Type B pancreatic cell (in vitro differentiated cells): Measurements from ENCODE around the gene DFFA. TPM values are rescaled to one million over a fixed set of nuclear protein-coding genes. Genes with fewer than 3 reads are reported as not detected.
A peak's percentile ranks its signal among the peaks of the same experiment; 100 is the strongest.

Experiments used
- DNase-seq: peaks from one replicate; pipeline ENCODE4 v3.0.0; 2021; ENCODE audit warnings: mixed read lengths; ENCODE audit not compliant: unreplicated experiment; ENCODE audit errors: extremely low spot score
- H3K27ac Mint-ChIP-seq: 2 replicates; pipeline ENCODE4 v1.8.0; 2021; ENCODE audit warnings: mild to moderate bottlenecking, mixed read lengths
- H3K27me3 Mint-ChIP-seq: 2 replicates; pipeline ENCODE4 v1.8.0; 2021; ENCODE audit warnings: mixed read lengths
- H3K36me3 Mint-ChIP-seq: 2 replicates; pipeline ENCODE4 v1.8.0; 2021; ENCODE audit warnings: mixed read lengths
- H3K4me1 Mint-ChIP-seq: one replicate; pipeline ENCODE4 v1.8.0; 2021; ENCODE audit warnings: mixed read lengths; ENCODE audit not compliant: unreplicated experiment
- H3K4me3 Mint-ChIP-seq: 2 replicates; pipeline ENCODE4 v1.8.0; 2021; ENCODE audit warnings: mild to moderate bottlenecking, mixed read lengths
- H3K9me3 Mint-ChIP-seq: 2 replicates; pipeline ENCODE4 v1.8.0; 2021; ENCODE audit warnings: mixed read lengths
- CTCF ChIP-seq: fragments of 200-600 bp; sonication (generic); conservative IDR thresholded peaks from 2 replicates; pipeline ENCODE4 v1.5.0; 2021; ENCODE audit warnings: antibody characterized with exemption, mild to moderate bottlenecking
- total RNA-seq: library from RNA; stranded (reverse); gene quantifications from 2 replicates; pipeline ENCODE4 v1.2.1, GENCODE V29; 2021; ENCODE audit warnings: low replicate concordance

DFFA gene
- total RNA-seq, 1 donor from 2014 or later, result 52.8 TPM

GRCh38 chr1:10497109-10497508 is 24.8 kb upstream of the DFFA start:
- Mint-ChIP-seq H3K4me3 (no peak overlapping the region), H3K36me3 (no peaks in the 10 kb centered on the region), H3K27ac (no peak overlapping the region), H3K9me3 (no peaks in the 10 kb centered on the region), H3K27me3 (no peaks in the 10 kb centered on the region), H3K4me1 (peaks cover 22% of the 10 kb centered on the region)
- TF ChIP-seq CTCF, result no peak
- DNase-seq, result no peak

DNA sequence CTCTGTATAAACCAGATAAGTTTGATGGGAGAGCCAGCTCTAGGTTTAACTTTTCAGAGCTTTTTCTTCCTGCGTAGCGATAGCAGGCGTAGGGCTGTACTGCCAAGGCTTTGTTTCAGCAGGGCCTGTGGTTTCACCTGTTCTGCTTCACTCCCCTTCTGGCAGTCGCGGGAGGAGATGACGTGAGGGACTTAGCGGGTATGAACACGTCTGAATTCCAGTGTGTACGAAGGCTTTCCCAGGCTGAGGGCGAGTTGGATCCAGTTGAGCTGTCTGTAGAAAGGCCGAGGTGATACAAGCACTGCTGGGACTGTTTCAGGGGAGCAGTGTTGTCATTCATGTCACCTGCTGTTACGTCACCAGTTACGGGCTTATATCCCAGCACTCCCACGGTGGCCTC is 23.6 kb upstream of the DFFA start:
- TF ChIP-seq CTCF, result no peak
- Mint-ChIP-seq H3K27ac (peak overlapping the region; percentile 91), H3K4me3 (no peak overlapping the region), H3K4me1 (peaks cover 19% of the 10 kb centered on the region), H3K27me3 (no peaks in the 10 kb centered on the region), H3K36me3 (no peaks in the 10 kb centered on the region), H3K9me3 (no peaks in the 10 kb centered on the region)
- DNase-seq, result no peak

DNA sequence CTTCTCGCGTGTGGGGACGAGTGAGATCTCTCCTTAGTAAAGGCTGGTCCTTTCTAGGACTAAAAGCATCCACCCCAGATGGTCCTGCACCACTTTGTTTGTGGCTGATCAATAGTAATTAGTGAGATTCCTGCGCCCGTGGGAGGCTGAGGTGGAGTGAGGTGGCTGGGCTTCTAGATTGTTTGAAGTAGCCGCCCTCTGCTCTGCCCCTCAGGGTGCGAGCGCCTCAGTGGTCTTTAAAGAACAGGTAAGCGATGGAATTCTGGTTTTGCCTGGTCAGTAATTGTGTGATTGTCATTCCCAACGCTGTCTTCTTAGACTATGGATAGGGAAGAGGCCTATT is 23.1 kb upstream of the DFFA start:
- DNase-seq, result no peak
- Mint-ChIP-seq H3K27ac (peak overlapping the region; percentile 91), H3K9me3 (no peaks in the 10 kb centered on the region), H3K27me3 (no peaks in the 10 kb centered on the region), H3K36me3 (no peaks in the 10 kb centered on the region), H3K4me1 (peaks cover 19% of the 10 kb centered on the region), H3K4me3 (peak overlapping the region; percentile 66)
- TF ChIP-seq CTCF, result no peak

DNA sequence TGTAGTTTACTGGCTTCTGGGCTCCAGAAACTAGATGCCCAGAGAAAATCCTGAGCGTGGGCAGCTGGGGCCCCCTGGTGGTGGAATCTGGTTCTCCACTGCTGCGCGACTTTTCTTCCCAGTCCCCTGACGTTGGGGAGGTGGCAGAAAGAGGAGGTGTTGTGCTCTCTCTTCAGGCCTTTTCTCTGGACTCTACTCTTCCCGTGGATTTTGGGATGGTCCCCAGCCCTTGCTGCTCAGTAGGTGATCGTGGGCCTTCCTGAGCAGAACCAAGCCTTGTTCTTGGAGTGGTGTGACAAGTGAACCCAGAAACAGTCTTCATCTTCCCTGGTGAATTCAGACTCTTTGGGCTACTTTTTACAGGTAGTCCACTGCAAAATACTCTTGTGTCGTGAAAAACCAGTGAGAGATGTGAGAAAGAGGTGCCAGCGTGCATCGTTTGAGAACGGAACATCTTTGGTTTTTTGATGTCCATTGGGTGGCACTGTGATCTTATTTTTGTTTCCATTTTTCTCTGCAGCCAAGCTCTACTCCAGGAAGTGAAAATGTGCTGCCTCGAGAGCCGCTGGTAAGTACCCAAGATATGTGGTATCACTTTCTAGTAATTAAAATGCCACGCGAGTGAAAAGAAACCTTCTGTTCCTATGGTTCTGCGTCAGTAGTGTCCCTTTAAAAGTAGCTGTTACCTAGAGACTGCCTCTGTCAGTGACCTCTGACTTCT is 22.6 kb upstream of the DFFA start:
- H3K9me3 Mint-ChIP-seq, result no peaks in the 10 kb centered on the region
- peak; percentile 99 for TF ChIP-seq CTCF
- no peaks in the 10 kb centered on the region for H3K27me3 Mint-ChIP-seq
- peak; percentile 84 for DNase-seq
- H3K4me3 Mint-ChIP-seq, result peak overlapping the region; percentile 66
- peak overlapping the region; percentile 91 for H3K27ac Mint-ChIP-seq
- H3K36me3 Mint-ChIP-seq, result no peaks in the 10 kb centered on the region
- H3K4me1 Mint-ChIP-seq, result peaks cover 24% of the 10 kb centered on the region

DNA sequence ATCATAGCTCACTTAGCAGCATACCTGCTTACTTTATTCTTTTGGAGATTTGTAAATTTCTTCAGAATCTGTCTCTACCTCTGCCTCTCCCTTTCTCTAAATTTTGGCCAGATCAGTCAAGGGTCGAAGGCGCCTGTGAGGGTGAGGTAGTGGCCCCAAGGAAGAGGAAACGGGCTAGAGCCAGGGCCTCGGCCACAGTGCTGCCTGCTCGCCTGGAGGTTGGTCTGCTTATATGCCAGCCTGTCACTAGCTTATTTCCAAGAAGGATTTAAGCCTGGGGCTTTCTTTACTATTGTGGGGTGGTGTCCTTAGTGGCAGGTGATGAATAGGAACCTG is 22.1 kb upstream of the DFFA start:
- Mint-ChIP-seq H3K36me3 (peaks cover under 1% of the 10 kb centered on the region), H3K27me3 (no peaks in the 10 kb centered on the region), H3K9me3 (no peaks in the 10 kb centered on the region), H3K4me3 (no peak overlapping the region), H3K4me1 (peaks cover 29% of the 10 kb centered on the region), H3K27ac (peak overlapping the region; percentile 91)
- DNase-seq, result no peak
- TF ChIP-seq CTCF, result no peak
